Adipose tissue (tissue), 3 donors: ENCODE results near the gene OASL. TPM values are rescaled to one million over a fixed set of nuclear protein-coding genes. Genes with fewer than 3 reads are reported as not detected.
"Not testable (repeated sequence)": the region's sequence is repeated elsewhere in the genome, so short reads cannot be mapped to it uniquely, and the experiment has no call there.

Experiments
- H3K27ac ChIP-seq: one replicate; pipeline ENCODE4 v1.5.1; 2013; ENCODE audit warnings: low read depth, low read length
- WGBS, 3 donors: extraction: QIAGEN DNeasy Blood & Tissue Kit; methylation state at CpG; one replicate each; pipeline ENCODE4 v1.1.7; 2013; 5-methylcytosine and 5-hydroxymethylcytosine counted together
- polyA plus RNA-seq, 3 donors: library from polyadenylated mRNA; stranded (reverse); fragments of 200-250 nt; gene quantifications; one replicate each; pipeline ENCODE4 v1.2.3, GENCODE V29; 2013
- donor health status: healthy with polysubstance abuse.
- donor health status: Bipolar disorder and iron deficiency.
- donor health status: healthy.

The OASL gene, protein sequence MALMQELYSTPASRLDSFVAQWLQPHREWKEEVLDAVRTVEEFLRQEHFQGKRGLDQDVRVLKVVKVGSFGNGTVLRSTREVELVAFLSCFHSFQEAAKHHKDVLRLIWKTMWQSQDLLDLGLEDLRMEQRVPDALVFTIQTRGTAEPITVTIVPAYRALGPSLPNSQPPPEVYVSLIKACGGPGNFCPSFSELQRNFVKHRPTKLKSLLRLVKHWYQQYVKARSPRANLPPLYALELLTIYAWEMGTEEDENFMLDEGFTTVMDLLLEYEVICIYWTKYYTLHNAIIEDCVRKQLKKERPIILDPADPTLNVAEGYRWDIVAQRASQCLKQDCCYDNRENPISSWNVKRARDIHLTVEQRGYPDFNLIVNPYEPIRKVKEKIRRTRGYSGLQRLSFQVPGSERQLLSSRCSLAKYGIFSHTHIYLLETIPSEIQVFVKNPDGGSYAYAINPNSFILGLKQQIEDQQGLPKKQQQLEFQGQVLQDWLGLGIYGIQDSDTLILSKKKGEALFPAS
- 1 to 10 TPM in 2 of 3 donors, under 1 TPM in 1; 0.90 to 2.2 (median 1.5) TPM for polyA plus RNA-seq

DNA sequence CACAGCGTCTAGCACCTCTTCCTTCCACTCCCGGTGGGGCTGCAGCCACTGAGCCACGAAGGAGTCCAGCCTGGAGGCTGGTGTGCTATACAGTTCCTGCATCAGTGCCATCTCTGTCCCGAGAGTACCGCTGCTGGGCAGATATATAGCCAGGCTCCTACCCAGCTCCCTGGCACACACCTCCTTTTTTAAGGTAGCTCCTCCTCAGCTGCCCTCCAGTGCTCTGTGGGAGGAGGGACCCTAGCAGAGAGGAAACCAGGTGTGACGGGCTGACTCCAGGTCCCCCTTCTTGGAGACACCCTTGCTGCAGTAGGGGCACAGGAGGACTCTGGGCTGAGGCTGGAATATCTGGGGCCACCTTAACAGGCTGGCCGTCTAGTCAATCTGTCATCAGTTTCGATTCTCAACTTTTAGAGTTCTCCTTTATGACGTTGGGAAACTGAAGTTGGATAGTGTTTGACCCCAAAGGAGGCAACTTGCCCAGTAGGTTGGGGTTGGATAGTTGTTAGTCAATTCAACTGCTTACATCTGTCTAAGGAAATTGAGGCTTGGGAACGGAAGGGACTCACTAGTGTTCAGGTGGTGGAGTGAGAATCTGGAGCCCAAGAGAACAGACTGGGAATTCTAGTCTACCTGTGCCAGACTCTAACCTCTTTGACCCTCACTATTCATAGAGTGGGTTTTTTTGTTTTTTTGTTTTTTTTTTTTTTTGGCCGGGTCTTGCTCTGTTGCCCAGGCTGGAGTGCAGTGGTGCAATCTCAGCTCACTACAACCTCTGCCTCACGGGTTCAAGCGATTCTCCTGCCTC is at the start of gene OASL:
TSS of gene OASL (minus strand) at position 386 of the 808 bp plus-strand sequence. CDS start at position 111, 275 bp downstream.
- H3K27ac ChIP-seq = no peak within 1 kb of the TSS
- WGBS, 3 donors = 15 to 20% (median 19%) methylated on average over 12 to 13 of the region's 13 CpGs

DNA sequence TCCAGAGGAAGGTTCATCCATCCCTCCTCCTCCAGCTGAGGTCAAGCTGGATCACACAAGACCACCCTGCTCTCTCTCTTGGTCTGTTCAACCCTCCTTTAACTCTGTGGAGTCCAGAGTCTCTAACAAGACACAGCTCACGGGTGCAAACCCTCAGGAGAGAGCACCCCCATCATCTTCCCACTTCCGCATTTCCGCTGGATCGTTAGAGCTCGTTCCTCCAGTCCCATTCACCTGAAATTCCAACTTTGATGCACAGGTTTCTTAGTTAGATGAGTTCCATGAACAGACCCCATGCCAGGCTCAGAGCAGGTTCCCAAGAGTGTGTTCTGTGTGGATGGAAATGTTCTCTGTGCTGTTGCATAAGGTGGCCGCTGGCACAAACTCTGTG is 49.1 kb upstream of the OASL start:
- 89 to 94% (median 93%) methylated on average over 6 of the region's 6 CpGs for whole genome bisulfite sequencing, 3 donors
- no peak overlapping the region for H3K27ac ChIP-seq

DNA sequence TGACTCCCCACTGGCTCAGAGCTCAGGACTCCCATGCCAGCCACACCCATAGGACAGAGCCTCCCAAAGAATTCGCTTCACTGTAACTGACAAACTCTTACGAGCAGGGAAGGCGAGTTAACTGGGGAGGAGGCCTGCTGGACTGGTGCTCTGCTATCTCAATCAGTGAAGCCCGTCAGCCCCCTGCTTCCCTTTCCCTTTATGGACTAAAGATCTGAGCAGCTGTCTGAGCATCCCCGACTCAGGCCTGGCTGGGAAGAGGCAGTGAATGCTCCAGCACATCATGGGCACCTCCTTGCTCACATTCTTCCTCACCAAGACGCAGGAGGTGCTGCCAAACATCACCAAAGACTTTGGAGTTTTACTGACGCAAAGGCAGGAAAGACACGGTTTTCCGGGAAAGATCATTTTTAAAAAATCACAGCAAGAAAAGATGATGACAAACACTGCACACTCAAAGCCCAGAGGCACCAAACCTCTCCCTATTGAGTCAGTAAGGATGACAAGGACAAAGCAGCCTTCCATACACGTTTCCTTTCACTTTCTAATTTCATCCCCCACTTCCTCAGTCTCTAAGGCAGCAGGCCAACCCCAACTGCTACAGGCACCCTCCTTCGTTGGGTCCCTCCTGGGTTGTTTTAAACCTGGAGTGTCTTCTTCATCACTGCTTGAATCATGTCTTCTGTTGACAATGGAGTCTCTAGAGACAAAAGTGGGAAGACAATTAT is 48.6 kb upstream of the OASL start:
- WGBS, 3 donors = 54 to 73% (median 64%) methylated on average over 11 of the region's 11 CpGs

DNA sequence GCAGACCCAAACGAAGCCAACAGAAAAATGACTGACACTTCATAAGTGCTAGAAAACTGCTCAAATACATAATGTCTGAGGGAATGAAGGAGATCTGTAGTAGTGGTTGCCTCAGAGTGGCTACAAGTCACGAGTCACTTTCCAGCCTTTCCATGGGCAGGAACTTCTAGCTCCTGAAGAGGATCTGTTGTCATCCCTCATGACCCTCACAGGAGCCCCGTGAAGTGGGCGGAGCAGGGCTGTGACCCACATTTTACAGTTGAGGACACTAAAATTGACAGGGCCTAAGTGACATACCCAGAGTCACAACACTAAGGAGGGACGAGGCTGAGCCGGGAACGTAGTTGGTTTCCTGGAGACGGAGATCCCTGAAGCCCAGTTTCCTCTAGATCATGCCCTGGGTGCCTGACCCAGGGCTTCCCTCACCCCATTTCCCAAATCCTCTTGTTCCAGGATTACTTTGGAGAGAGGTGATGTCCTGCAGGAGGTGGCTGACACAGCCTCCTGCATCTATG is 47.8 kb upstream of the OASL start:
- WGBS, 3 donors = 89 to 91% (median 89%) methylated on average over 8 of the region's 8 CpGs
- no peak overlapping the region for H3K27ac ChIP-seq

More for the DNA sequence above, 48.6 kb upstream of the OASL start:
- no peak overlapping the region for H3K27ac ChIP-seq

DNA sequence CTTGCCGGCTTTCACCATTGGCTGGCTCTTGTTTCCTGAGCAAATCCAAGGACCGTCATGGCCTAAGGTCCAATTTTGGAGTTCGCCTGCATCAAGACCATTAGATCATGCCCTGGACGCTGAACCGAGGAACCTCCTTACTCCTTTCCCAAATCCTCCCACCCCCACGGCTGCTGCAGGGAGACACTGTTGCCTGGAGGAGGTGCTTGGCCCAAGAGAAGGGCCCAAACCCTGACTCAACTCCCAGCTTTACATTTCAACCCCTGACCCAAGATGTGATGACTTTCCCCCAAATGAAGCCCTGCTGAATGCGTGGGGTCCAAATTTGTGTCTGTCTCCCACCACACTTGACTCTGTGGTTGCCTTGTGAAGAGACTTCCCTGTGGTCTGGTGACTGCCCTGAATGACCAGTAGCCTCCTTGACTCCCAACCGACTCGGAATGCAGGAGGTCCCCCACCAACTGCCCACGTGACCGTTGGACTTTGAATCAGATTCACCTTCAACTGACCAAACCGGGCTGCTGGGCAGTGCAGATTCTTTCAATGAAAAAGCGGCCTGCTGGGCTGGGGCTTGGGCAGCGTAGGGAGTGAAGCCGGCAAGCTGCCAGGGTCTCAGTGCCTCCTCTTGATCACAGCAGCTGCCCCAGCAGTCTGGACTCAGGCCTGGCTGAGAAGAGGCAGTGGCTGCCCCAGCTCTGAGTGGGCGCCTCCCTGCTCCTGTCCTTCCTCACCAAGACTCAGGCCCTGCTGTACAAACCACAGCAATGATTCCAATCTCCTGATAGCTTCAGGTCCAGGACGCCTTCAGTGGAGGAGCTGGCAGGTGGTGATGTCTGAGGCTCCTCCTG is 46.7 kb upstream of the OASL start:
- 90 to 92% (median 92%) methylated on average over 17 of the region's 17 CpGs for WGBS, 3 donors

DNA sequence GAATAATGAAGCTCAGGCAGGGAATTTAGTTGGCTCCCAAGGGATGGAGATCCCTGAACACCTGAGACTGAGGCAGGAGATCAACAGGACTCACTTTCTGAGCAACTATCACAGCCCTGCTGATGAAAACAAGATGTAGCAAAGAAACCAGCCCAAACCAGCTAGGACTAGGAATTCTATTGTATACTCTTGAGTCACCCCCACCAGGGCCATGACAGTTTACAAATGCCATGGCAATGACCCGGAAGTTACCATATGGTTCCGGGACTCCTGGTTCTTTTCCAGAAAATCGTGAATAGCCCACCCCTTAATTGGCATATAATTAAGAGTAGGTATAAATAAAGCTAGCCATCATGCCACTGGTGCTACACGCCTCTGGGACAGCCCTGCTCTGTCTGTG is 46.0 kb upstream of the OASL start:
- no peak overlapping the region for H3K27ac ChIP-seq
- 88 to 93% (median 88%) methylated on average over 4 of the region's 4 CpGs for WGBS, 3 donors

More for the DNA sequence above, 46.7 kb upstream of the OASL start:
- H3K27ac ChIP-seq = no peak overlapping the region

DNA sequence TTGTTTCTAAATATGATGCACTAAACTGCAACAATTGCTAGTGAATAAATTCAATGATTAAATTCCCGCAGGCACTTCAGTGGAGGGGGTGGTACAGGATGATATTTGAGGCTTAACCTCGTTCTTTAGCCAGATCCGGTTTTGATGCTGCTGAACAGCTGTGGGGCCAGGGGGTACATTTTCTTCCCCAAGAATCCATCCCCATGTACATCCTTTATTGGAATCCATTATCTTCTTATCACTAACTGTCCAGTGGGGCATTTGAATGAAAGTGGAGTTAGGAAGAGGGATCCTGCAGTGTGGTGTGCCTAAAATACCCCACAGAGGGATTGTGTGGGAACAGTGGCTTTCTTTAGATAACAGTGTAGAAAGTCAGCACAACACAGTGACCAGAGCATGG is 45.2 kb upstream of the OASL start:
- 75 to 77% (median 75%) methylated on average over 3 of the region's 3 CpGs for WGBS, 3 donors
- no peak overlapping the region for H3K27ac ChIP-seq

DNA sequence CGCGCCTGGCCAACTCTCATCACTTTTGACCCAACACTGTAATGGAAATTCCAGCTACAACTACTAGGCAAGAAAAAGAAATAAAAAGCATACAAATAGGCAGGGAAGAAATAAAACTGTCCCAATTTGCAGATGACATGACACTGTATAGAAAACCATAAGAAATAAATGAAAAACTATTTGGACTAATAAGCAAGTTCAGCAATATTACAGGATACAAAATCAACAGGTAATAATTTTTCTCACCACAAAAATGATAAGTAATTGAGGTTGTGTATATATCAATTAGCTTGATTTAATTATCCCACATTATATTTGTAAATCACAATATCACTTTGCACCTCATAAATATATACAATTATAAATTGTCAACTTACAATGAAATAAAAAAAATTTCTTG is 41.9 kb upstream of the OASL start:
- 97 to 100% (median 97%) methylated on average over 2 of the region's 2 CpGs for WGBS, 3 donors
- no peak overlapping the region for H3K27ac ChIP-seq

DNA sequence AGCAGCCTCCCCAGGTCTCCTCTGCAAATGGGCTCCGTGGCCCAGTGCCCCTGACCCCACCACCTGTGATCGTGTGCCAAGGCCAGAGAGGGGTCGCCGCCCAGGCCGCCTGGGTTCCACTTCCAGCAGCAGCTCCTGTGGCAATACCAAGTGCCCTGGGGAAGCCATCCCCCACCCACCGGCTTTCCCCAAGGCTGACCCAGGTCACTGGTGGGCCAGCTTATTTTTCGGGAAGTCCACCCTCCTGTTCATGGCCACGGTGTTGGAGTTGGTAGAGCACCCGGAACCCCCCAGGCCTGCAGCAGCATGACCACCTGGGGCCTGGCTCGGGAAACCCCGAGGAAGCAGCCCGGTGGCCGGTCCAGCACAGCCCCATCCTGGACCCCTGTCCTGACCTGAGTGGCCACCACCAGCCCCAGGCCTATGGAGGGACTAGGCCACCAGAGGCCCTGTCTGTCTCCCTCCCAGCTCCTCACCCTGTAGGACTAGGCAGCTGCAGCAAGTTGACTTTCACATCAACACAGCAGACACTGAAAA is 40.8 kb upstream of the OASL start:
- 85 to 95% (median 91%) methylated on average over 11 to 13 of the region's 13 CpGs for WGBS, 3 donors
- H3K27ac ChIP-seq = no peak overlapping the region

DNA sequence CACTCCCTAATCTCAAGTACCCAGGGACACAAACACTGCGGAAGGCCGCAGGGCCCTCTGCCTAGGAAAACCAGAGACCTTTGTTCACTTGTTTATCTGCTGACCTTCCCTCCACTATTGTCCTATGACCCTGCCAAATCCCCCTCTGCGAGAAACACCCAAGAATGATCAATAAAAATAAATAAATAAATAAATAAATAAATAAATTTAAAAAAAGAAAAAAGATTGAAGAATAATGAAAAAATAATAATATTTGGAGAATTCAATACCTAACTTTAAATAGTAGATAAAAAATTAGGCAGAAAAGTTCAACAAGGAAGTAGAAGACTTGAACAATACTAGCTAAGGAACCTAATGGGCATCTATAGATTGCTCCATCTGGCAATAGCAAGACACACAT is 38.4 kb upstream of the OASL start:
- 83 to 100% (median 89%) methylated on average over 1 of the region's 3 CpGs for WGBS, 3 donors
- H3K27ac ChIP-seq = not testable (repeated sequence)

DNA sequence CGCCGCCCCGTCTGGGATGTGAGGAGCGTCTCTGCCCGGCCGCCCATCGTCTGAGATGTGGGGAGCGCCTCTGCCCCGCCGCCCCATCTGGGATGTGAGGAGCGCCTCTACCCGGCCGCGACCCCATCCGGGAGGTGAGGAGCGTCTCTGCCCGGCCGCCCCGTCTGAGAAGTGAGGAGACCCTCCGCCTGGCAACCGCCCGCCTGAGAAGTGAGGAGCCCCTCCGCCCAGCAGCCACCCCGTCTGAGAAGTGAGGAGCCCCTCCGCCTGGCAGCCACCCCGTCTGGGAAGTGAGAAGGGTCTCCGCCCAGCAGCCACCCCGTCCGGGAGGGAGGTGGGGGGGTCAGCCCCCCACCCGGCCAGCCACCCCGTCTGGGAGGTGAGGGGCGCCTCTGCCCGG is 36.9 kb upstream of the OASL start:
- 94 to 95% (median 94%) methylated on average over 18 to 28 of the region's 33 CpGs for WGBS, 3 donors
- not testable (repeated sequence) for H3K27ac ChIP-seq

DNA sequence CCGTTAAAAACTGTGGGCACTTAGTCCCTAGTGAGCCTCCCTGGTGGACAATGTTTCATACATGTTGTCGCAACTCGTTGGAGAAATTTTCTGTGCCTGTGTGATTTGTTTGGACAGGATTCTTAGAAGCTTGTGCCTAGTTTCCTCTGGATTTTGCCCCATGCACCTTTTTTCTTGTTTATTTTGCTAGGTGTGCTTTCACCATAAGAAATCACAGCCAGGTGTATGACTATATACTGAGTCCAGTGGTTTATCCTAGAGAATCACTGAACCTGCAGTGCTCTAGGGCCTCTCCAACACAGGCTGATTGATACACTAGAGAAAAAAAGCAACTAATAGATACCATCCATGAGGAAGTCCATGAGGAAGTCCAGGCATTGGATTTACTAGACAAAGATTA is 33.1 kb upstream of the OASL start:
- H3K27ac ChIP-seq = no peak overlapping the region
- 89 to 95% (median 90%) methylated on average over 3 of the region's 3 CpGs for WGBS, 3 donors

DNA sequence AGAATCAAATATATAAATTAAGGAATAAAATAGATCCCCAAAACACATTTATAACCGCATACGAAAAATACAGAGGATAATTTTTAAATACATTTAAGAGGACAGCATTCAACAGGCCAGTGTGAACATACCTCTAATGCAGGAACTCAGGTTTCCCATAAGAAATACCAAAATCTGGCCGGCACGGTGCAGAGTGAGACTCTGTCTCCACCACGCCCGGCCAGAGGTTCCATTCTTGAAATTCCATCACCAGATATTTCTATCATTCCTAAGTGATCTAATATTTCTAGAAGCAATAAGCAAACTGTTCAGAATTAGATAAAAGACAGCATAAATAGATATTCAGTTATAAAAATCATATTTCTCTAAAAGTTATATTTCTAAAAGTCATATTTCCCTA is 30.2 kb upstream of the OASL start:
- 83 to 91% (median 88%) methylated on average over 6 of the region's 6 CpGs for WGBS, 3 donors
- H3K27ac ChIP-seq = no peak overlapping the region

DNA sequence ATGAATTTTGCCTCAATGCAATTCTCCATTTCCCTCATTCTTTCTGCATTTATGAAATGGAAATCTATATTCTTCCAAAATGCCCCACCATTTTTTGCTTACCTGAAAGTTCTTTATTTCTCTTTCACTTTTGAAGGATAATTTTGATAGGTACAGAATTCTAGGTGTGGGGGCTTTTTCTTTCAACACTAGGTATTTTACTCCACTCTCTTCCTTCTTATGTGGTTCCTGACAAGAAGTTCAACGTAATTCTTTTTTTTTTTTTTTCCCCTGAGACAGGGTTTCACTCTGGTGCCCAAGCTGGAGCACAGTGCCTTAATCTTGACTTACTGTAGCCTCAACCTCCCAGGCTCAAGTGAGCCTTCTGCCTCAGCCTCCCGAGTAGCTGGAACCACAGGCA is 26.3 kb upstream of the OASL start:
- no peak overlapping the region for H3K27ac ChIP-seq
- WGBS, 3 donors = 48 to 70% (median 54%) methylated on average over 2 of the region's 2 CpGs

DNA sequence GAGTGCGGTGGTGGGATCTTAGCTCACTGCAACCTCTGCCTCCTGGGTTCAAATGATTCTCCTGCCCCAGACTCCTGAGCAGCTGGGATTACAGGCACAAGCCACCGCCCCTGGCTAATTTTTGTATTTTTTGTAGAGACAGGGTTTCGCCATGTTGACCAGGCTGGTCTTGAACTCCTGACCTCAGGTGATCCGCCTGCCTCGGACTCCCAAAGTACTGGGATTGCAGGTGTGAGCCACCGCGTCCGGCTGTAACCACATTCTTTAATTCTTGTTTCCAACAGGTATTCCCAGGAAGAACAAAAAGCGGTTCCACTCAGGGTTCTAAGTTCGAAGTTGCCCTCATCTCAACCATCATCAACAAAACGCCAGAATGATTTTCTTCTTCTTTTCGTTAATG is 25.5 kb upstream of the OASL start:
- H3K27ac ChIP-seq = not testable (repeated sequence)
- WGBS, 3 donors = 91 to 94% (median 91%) methylated on average over 12 of the region's 12 CpGs

DNA sequence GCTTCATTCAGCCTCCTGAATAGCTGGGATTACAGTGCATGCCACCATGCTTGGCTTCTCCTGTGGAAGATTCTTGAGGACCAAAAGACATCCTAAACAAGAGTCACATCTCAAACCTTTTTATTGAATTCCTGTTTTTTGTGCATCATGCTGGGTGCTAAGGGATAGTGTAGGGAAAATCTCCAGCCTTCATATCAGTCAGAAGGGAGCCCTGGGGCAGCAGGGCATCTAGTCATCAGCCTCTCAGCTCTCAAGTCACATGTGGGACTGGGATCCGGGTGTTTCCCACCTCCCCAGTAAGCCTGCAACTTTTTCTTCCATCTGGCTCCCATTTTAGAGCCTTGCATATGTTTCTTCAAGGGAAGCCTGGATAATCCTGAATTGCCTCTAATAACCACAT is 25.1 kb upstream of the OASL start:
- no peak overlapping the region for H3K27ac ChIP-seq
- 82 to 89% (median 85%) methylated on average over 1 of the region's 1 CpG for WGBS, 3 donors

DNA sequence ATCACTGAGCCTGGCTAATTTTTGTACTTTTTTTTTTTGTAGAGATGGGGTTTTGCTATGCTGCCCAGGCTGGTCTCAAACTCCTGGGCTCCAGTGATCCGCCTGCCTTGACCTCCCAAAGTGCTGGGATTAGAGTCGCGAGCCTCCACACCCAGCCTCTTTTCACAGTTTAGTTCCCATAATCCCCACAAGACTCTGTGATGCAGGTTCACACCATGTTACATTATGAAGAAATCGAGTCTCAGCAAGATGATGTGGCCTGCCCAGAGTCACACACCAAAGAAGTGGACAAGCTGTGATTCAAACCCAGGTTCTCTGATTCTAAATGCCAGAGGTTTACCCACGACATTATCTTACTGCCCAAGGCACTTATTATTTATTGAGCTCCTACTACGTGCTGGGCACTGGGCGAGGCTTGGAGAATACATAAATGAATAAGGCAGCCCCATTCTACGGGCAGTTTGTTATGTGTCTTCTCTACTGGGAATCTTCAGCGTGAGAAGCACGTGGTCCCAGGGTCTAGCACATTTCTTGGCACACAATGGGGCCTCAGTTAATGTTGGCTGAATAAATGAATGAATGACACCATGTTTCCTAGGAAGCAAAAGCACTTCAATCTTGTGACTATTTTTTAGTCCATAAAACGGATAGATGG is 23.5 kb upstream of the OASL start:
- 84 to 90% (median 90%) methylated on average over 11 of the region's 11 CpGs for WGBS, 3 donors
- H3K27ac ChIP-seq = no peak overlapping the region
